ENCODE data around the gene FILIP1.
"Not testable (repeated sequence)": the region's sequence is repeated elsewhere in the genome, so short reads cannot be mapped to it uniquely, and the experiment has no call there.

The FILIP1 gene

DNA sequence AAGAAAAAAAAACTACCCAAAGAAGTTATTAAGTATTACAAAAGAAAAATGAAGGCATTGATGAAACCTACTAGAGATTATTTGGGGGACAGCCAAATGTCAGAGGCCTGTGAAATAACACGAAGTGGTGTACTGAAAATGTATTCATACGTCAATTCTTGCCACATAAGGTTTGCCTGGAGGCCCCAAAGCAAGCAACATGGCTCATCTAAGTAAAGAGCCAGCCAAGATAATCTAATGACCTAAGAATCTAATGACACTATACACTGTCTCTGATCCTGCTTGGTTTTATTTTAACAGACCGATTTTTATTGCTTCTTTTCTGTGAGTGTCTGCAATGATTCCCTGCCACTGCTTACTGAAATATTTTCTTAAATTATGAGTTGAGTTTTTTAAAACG lies 34.7 kb downstream of the FILIP1 start:
- no peak for DNase-seq (ENCODE audit: low spot score)

DNA sequence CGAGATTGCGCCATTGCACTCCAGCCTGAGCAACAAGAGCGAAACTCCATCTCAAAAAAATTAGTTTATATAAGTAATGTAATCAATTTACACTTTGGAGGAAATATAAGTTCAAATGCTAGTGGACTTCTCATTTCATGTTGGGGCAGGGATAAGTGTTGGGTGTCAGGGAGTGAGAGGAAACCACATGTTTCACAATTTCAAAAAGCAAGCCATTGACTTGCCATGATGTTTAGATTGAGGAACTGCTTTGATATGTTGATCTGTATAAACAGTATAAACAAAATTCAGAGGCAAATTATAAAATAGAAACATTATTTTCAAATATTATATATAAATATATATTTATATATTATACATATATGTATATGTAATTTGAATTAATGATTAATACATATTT lies 42.7 kb downstream of the FILIP1 start:
- DNase-seq (ENCODE audit: low spot score), result no peak

DNA sequence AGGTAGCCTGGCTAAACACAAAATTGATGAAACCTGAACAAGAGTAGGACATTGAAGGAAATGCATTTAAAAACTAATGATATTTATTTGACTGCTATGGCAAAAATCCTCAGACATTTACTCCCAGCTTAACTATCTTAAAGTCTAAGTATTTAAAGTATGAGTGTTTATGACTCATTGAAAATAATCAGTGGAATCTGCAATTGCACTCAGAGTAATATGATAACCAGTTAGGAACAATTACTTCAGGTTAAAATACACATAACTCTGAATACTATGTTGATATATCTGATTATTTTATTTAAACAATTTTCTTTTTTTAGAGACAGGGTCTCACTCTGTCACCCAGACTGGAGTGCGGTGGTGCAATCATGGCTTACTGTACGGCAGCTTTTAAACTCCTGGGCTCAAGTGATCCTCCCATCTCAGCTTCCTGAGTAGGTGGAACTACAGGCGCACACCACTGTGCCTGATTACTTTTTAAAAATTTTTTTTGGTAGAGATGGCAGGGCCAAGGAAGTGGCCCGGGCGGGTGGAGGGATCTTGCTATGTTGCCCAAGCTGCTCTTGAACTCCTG lies 43.9 kb downstream of the FILIP1 start:
- DNase-seq (ENCODE audit: low spot score), result peak; percentile 45

DNA sequence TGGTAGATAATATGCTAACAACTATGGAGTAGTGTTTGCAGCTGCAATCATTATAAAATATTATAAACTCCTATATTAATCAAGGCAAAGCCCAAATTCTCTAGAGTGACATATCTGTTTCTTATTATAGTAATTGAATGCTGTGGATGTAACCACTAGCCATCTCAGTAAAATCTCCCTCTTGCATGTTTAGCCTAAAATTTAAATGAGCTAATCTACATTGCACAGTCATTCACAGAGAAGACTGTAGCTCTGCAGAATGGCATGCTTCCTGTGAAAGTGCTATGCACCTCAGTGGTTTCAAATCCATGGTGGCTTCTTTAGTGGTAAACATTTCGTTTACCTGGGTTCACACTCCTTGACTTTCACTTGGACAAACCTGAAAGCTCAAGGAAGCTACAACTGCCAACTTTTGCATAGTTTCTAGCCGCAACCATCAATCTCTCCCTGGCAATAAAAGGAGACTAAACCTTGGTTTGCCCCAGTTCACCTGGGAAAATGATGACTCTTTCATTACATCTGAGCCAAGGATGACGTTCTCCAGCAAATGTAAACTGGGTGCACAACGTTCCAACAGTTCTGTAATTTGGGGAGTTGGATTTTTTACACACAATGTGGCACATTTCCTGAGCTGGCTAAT lies 47.2 kb downstream of the FILIP1 start:
- no peak for DNase-seq (ENCODE audit: low spot score)

DNA sequence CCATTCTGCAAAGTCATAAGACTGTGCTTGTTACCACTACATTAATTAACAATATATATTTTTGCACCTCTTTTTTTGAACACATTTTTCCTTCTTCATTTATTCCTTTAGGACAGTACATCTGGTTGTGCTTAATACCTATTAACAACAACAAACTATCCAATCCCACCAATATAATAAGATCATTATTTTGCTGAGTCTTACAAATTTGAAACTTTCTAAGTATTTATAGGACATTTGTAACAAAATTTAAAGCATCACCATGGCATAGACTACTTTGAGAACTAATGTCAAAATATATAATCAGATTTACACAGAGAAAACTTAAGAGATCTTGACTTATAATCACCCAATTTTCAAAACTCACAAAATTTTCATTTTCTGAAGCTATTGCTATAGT lies 47.9 kb downstream of the FILIP1 start:
- DNase-seq (ENCODE audit: low spot score), result no peak

DNA sequence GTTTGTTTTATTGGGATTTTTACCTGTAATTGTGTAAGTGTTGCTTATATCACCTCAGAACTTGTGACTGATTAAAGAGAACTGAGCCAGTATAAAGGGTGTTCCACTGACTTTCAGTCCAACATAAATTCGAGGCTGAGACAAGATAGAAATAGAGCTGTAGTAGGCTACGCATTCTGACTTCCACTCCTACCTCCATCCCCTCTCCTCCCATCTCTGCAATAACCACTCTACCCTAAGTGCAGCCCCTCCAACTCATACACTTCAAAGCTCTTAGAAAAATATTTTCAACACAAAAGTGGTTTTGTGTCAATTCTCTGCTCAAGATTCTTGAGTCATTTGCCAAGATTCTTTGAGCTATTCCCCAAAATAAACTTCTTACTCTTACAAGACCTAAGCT lies 48.7 kb downstream of the FILIP1 start:
- DNase-seq (ENCODE audit: low spot score), result no peak

DNA sequence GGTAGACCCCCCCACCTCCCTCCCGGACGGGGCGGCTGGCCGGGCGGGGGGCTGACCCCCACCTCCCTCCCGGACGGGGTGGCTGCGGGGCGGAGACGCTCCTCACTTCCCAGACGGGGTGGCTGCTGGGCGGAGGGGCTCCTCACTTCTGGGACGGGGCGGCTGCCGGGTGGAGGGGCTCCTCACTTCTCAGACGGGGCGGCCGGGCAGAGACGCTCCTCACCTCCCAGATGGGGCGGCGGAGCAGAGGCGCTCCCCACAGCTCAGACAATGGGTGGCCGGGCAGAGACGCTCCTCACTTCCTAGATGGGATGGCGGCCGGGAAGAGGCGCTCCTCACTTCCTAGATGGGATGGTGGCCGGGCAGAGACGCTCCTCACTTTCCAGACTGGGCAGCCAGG lies 51.7 kb downstream of the FILIP1 start:
- DNase-seq (ENCODE audit: low spot score), result not testable (repeated sequence)

DNA sequence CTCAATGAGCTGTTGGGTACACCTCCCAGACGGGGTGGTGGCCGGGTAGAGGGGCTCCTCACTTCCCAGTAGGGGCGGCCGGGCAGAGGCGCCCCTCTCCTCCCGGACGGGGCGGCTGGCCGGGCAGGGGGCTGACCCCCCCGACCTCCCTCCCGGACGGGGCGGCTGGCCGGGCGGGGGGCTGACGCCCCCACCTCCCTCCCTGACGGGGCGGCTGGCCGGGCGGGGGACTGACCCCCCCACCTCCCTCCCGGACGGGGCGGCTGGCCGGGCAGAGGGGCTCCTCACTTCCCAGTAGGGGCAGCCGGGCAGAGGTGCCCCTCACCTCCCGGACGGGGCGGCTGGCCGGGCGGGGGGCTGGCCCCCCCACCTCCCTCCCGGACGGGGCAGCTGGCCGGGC lies 52.1 kb downstream of the FILIP1 start:
- DNase-seq (ENCODE audit: low spot score), result not testable (repeated sequence)

DNA sequence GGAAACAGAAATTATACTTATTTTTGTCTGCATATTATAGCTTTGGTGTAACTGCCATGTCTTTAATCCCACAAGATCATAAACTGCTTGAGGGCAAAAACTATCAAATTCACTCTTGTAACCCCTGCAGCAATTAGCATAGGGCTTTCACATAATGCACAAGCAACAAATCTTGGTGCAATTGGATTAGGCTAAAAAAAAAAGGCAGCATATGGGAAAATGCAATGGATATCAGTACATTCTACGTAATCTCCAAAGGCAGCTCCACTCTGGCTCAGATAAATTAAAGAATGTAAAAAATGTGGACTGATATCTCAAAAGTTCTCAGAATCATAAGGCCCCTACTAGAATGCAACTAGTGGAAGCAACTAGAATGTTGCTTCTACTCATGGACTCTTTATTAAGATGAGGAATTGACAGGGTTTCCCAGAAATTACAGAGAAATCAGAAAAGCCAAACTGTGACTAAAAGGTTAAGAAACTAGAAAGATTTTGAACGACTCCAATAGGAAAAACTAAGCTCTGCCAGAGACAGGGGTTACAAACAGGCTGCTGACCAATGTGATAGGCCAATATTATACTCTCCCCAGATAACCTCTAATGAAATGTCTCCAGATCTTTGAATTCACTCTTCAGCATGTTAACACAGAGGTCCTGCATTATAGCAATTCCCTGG lies 55.0 kb downstream of the FILIP1 start:
- no peak for DNase-seq (ENCODE audit: low spot score)

DNA sequence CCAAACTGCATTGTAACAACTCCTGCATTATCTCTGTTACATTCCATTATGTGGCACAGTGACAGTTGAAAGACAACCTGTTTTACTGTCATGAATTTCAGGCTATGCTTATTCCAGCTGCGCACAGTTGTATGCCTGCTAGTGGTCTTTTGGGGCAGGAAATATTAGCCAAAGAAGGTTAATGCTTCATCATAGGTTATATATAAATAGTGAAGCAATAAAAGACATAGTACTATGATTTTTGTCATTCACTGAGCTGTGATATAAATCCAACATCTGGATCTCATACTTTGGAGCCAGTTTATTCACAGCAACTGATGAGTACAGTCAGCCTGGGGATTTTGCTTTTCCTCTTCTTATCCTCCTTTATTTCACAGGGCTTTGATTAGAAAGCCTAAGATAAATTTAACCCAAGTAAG lies 55.6 kb downstream of the FILIP1 start:
- DNase-seq (ENCODE audit: low spot score), result no peak

DNA sequence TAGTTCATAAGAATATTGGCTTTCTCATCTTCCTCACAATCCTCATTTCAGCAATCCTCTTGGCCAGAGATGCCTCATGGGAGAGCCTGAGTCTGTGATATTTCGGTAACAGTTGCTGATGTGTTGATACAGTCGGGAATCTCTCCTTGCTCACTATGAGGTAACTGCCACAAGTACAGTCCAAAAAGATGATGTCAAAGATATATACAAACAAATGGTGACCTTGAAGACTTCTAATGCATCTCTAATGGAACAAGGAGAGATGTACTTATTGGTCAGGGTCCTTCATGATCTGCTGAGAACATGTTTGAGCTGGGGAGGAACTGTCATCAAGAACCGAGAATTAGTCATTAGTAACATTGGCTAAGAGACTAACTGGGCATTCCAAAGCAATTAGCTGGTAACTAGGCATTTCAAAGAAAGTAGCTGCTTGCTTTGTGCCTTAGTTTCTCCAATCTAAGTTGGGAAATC lies 56.1 kb downstream of the FILIP1 start:
- DNase-seq (ENCODE audit: low spot score), result peak; percentile 41

DNA sequence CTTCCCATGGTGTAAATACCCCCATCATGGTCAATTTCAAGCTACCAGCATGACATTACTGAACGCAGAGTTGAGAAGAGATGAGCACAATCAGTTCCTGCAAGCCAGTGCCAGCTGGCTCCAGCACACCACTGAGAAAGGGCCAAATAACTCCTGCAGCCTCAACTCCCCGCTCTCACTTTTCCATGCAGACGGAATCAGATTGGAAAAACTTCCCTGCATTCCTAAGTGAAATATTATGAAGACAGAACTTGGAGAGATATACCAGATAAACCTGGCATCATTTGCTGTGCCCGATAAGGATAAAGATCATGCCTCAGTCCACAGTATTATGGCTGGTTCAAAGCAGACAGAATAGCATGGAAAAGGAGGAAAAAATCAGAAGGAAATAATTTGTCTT lies 56.7 kb downstream of the FILIP1 start:
- no peak for DNase-seq (ENCODE audit: low spot score)

DNA sequence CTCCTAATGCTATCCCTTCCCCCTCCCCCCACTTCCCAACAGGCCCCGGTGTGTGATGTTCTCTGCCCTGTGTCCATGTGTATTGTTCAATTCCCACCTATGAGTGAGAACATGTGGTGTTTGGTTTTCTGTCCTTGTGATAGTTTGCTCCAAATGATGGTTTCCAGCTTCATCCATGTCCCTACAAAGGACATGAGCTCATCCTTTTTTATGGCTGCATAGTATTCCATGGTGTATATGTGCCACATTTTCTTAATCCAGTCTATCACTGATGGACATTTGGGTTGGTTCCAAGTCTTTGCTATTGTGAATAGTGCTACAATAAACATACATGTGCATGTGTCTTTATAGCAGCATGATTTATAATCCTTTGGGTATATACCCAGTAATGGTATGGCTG lies 60.8 kb downstream of the FILIP1 start:
- DNase-seq (ENCODE audit: low spot score), result not testable (repeated sequence)

DNA sequence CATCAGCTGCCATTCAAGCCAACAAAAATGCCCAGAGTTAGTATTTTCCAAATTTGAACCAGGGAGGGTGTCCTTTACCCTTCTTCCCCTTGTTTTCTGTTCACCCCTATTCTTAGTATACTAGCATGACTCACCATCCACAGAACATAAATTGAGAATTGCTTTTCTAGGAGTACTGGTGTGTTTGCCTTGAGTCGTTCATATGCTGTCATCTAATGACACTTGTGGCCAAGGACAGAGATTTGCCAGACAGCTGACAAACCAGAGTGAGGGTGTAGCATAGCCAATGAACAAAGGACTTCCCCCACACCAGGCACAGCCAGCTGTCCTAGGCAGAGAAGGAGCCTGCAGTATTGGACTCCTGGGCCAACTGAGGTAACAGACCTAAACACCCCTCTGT lies 62.2 kb downstream of the FILIP1 start:
- DNase-seq (ENCODE audit: low spot score), result peak; percentile 33

DNA sequence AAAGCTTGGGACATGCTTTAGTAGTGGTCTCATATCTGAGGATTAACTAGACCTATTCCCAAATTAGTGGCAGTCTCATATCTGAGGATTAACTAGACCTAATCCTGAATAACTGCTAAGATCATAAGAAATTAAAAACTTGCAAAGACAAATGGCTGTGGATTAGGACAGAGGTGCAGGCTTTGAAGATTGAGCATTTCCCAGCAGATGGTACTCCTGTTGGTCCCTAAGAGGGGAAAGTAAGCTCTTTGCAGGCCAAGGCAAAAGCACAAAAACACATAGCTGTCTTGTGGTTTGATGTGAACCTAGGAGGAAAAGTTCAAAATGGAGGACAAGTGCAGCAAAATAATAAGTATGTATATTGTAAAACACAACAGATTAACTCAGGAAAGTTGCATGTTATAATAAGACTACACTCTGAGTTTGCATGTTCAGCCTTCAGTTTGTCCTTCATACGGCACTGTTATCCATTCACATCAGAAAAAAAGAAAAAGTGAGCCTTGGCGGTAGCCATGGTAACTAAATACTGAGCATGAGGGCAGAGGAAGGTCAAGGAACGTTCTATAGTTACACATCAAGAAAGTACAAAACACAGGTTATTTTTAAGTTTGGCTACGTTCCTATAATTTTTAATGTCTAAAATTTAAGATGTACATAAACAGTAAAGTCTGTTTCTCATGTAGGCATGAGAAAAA lies 62.8 kb downstream of the FILIP1 start:
- DNase-seq (ENCODE audit: low spot score), result no peak

DNA sequence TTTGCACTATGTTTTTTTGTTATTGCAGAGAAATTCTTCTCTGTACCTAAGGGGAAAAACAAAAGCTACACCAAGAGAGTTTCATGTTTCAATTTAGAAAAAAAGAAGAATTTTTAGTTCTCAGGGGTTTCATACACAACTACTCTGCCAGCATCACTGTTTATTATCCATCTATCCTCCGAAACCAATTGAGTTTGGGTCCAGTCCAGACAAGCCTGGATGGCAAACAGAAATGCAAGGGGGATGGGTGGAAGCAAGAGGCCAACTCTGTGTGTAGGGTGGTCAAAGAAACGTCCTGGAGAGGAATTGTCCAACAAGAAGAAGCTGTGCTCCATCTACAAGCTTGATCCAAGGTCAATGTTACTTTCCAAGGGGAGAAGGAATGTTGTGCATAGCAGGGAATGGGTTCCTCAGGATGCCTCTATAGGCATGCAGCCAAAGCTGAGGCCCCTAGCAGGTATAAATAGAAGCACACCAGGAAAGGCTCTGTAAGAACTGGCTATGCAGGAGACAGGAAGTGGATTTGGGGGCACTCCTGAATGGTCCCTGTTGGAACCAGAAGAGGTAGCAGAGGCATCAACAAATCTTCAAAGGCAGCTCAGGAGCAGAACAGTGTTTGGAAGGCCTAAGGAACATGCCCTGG lies 64.4 kb downstream of the FILIP1 start:
- DNase-seq (ENCODE audit: low spot score), result no peak

DNA sequence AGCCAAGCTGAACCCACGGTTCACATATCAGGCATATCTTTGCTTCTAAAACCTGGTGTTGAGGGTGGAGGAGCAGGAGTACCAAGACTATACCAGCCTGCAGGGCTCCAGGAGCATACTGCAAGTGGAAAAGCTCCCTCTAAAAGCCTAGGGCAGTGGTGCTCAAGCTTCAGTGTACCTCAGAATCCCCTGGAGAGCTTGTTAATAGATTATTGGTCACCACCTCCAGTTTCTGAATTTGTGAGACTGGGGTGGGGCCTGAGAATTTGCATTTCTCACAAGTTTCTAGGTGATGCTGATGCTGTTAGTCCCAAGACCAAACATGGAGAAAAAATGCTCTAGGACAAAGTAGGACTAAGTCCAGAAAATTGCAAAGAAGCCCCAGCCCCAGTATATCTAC lies 65.4 kb downstream of the FILIP1 start:
- no peak for DNase-seq (ENCODE audit: low spot score)

DNA sequence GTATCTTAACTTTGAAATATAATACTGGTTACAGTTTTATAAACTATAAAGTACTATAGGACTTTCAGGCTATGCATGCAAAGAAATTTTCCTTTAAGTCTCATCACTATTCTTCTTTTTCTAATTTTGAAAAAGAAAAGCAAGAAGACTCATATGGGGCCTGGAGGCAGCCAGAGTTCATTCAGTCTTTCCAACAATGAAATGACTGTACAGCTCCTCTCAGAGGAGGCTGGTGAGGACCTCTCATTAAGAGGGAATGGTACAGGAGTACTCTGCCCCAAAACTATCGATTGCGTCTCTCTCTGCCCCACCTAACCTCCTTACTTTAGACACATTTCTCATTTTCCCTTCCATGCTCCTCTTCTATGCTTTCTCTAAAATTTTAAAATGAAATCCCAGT lies 66.3 kb downstream of the FILIP1 start:
- no peak for DNase-seq (ENCODE audit: low spot score)

DNA sequence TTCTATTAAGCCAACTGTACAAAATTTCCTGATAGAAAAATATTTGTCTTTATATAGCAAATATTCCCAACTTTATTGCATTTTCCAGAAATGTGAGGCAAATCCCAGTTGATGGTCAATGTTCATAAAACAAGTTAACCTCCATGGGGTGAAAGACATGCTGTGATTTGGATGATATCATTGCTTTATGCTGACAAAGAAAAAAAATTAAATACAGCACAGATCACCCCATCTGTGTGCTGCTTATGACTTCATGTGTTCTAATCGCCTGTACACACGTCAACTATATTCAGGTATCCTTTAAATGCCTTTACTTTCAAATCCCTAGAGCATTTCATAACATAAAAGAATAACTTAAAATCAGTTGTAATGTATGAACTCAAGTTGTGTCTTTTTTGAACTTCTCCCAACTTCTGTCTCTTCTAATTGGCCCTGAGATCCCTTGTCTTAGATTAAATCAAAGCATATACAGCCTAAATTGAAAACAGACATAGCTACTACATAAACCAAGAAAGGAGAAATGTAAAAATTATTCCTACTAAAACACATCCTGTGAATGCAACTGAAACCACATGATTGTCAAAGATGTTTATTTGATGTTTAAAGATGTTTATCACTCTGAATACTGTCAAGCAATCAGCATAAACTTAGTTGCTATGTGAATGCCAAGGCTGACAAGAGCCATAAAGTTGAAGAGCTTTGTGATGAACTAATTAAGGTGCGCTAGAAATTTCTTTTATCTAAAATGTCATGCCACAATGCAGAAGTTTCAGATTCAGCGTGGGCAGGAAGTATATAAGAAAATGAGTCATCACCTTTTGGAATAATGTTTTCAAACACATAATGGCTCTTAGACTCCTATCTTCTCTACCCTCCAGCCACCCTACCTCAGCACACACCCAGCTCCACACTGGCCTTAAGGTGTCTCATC lies 68.7 kb downstream of the FILIP1 start:
- DNase-seq (ENCODE audit: low spot score), result no peak

DNA sequence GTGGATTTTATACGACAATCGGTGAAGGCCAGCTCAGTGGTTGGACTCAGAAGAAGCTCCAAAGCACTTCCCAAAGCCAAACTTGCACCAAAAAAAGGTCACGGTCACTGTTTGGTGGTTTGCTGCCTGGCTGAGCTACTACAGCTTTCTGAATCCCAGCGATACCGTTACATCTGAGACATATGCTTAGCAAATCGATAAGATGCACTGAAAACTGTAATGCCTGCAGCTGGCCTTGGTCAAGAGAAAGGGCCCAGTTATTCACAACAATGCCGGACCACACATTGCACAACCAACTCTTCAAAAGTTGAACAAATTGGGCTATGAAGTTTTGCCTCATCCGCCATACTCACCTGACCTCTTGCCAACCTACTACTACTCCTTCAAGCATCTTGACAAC lies 70.2 kb downstream of the FILIP1 start:
- no peak for DNase-seq (ENCODE audit: low spot score)

DNA sequence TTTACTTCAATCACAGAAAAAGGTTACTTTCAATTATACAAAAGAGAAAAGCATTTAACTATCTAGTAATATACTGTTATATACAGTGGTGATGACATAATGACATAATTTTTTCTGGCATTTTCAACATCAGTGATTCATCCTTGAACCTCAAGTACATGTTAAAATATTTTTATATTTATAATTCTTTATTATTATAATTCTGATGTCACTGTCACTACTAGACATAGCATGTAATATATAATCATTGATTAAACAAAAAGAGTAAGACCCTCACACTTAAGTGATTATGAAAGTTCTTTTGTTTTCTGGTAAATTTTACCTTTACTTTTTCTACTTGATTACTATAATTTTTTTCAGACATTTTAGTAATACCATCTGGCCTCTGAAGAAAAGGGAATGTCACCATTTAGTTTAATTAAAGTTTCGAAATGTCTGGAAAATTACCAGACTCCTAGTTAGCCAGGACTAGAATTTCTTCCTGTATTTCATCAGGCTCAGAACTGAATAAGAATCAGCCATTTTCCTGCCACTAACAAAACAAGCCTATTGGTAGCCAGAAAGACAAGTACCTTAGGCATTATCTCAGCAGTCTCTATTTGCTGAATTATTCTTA lies 71.5 kb downstream of the FILIP1 start:
- DNase-seq (ENCODE audit: low spot score), result no peak

Data from hepatic stellate cell (primary cell).